SK-N-SH (cell line): ENCODE measurements around the gene MBNL2. TPM values are rescaled to one million over a fixed set of nuclear protein-coding genes. Genes with fewer than 3 reads are reported as not detected.

Source experiments
- CTCF ChIA-PET: fragments of 300-600, 350-600 bp; formaldehyde crosslinking; extraction: SDS; loops from one replicate; lab custom pipeline; 2021; lab: Yijun Ruan, JAX
- POLR2A ChIA-PET: fragments of 350-600 bp; sonication (Branson Sonifier 250); formaldehyde crosslinking; extraction: SDS; loops from one replicate; lab custom pipeline; 2020; ENCODE audit warnings: antibody characterized with exemption, inconsistent platforms; lab: Yijun Ruan, JAX
- DNase-seq: peaks from one replicate; pipeline ENCODE4 v3.0.0; 2012
- H2AFZ ChIP-seq: fragments of 200-600 bp; sonication (generic); 2 replicates; pipeline ENCODE4 v1.8.1; 2016; ENCODE audit warnings: antibody characterized with exemption, mild to moderate bottlenecking, low read depth
- H3F3A ChIP-seq: fragments of 200-600 bp; sonication (generic); replicated peaks from 2 replicates; pipeline ENCODE3; 2016; ENCODE audit warnings: antibody characterized with exemption, mild to moderate bottlenecking; ENCODE audit not compliant: insufficient read depth
- H3K27ac ChIP-seq, 2 experiments: fragments of 200-500 bp in 1 of 2; fragments of 200-600 bp in 1 of 2; sonication (Bioruptor generic) in 1 of 2; sonication (generic), shearing (Covaris generic) in 1 of 2; 2 replicates each; pipeline versions ENCODE4 v1.5.1 to v1.6.1; 2014 to 2016; ENCODE audit warnings: low read depth in 2 of 2, inconsistent platforms in 1 of 2, low read length in 1 of 2, mild to moderate bottlenecking in 1 of 2, mixed read lengths in 1 of 2
- H3K27me3 ChIP-seq: fragments of 200-600 bp; sonication (generic), shearing (Covaris generic); 2 replicates; pipeline ENCODE4 v1.6.1; 2016; ENCODE audit warnings: mixed run types; ENCODE audit not compliant: insufficient read depth
- H3K36me3 ChIP-seq, 2 experiments: fragments of 200-500 bp in 1 of 2; fragments of 200-600 bp in 1 of 2; sonication (Bioruptor generic) in 1 of 2; sonication (generic) in 1 of 2; replicated peaks in 1 of 2; 2 replicates each; pipeline versions ENCODE3 to v1.5.1; 2014 to 2016; ENCODE audit warnings: low read length in 1 of 2, mild to moderate bottlenecking in 1 of 2; ENCODE audit not compliant: insufficient read depth in 2 of 2, control insufficient read depth in 1 of 2
- H3K4me1 ChIP-seq, 2 experiments: fragments of 200-500 bp in 1 of 2; fragments of 200-600 bp in 1 of 2; sonication (Bioruptor generic) in 1 of 2; sonication (generic), shearing (Covaris generic) in 1 of 2; 2 replicates each; pipeline versions ENCODE4 v1.5.1 to v1.6.1; 2014 to 2016; ENCODE audit warnings: low read depth in 1 of 2, low read length in 1 of 2, mixed run types in 1 of 2; ENCODE audit not compliant: insufficient read depth in 2 of 2, control insufficient read depth in 1 of 2
- H3K4me2 ChIP-seq: fragments of 200-600 bp; sonication (generic), shearing (Covaris generic); 2 replicates; pipeline ENCODE4 v1.6.1; 2017; ENCODE audit warnings: mixed run types
- H3K4me3 ChIP-seq, 2 experiments: fragments of 200-500 bp in 1 of 2; fragments of 200-600 bp in 1 of 2; sonication (Bioruptor generic) in 1 of 2; sonication (generic), shearing (Covaris generic) in 1 of 2; 2 replicates each; pipeline versions ENCODE4 v1.5.1 to v1.8.1; 2014 to 2016; ENCODE audit warnings: low read depth in 2 of 2, inconsistent platforms in 1 of 2, low read length in 1 of 2, mild to moderate bottlenecking in 1 of 2, mixed read lengths in 1 of 2, moderate library complexity in 1 of 2
- H3K79me2 ChIP-seq: fragments of 200-600 bp; sonication (generic); 2 replicates; pipeline ENCODE4 v1.8.1; 2017; ENCODE audit warnings: mild to moderate bottlenecking; ENCODE audit not compliant: insufficient read depth
- H3K9ac ChIP-seq: fragments of 200-600 bp; sonication (generic); 2 replicates; pipeline ENCODE4 v1.6.1; 2017; ENCODE audit warnings: mixed run types
- H3K9me2 ChIP-seq: fragments of 200-600 bp; sonication (generic); 2 replicates; pipeline ENCODE4 v1.6.1; 2017; ENCODE audit warnings: mixed run types
- H3K9me3 ChIP-seq: fragments of 200-600 bp; sonication (generic); 2 replicates; pipeline ENCODE4 v1.6.1; 2017; ENCODE audit warnings: mixed run types, mild to moderate bottlenecking, moderate library complexity
- H4K20me1 ChIP-seq: fragments of 200-600 bp; sonication (generic); 2 replicates; pipeline ENCODE4 v1.6.1; 2017; ENCODE audit warnings: mild to moderate bottlenecking, mixed run types; ENCODE audit not compliant: insufficient read depth
- EZH2phosphoT487 ChIP-seq: fragments of 200-600 bp; sonication (generic); IDR thresholded peaks from 2 replicates; pipeline ENCODE4 v1.6.1; 2017; ENCODE audit warnings: low read depth, mixed run types, mild to moderate bottlenecking, antibody characterized with exemption, moderate library complexity, borderline replicate concordance
- FOSL2 ChIP-seq: IDR thresholded peaks from 2 replicates; pipeline ENCODE4 v1.4.0; 2012; ENCODE audit warnings: low read depth, mild to moderate bottlenecking, moderate library complexity, borderline replicate concordance
- NFIC ChIP-seq: IDR thresholded peaks from 2 replicates; pipeline ENCODE4 v1.4.0; 2012; ENCODE audit warnings: borderline replicate concordance
- RAD21 ChIP-seq: IDR thresholded peaks from 2 replicates; pipeline ENCODE4 v1.6.1; 2012; ENCODE audit warnings: mild to moderate bottlenecking, low read length
- RFX5 ChIP-seq: IDR thresholded peaks from 2 replicates; pipeline ENCODE4 v1.6.1; 2012; ENCODE audit warnings: mild to moderate bottlenecking, improper control_type of control experiment, low read length
- SIN3A ChIP-seq: IDR thresholded peaks from 2 replicates; pipeline ENCODE4 v1.6.1; 2012; ENCODE audit warnings: low read depth, mild to moderate bottlenecking, low read length, moderate library complexity, borderline replicate concordance
- SMC3 ChIP-seq: IDR thresholded peaks from 2 replicates; pipeline ENCODE4 v1.6.1; 2012; ENCODE audit warnings: low read depth, low read length, improper control_type of control experiment
- TAF1 ChIP-seq: IDR thresholded peaks from 2 replicates; pipeline ENCODE4 v1.6.1; 2012; ENCODE audit warnings: low read depth, mild to moderate bottlenecking, low read length, moderate library complexity, borderline replicate concordance
- TEAD4 ChIP-seq: IDR thresholded peaks from 2 replicates; pipeline ENCODE4 v1.4.0; 2012; ENCODE audit warnings: mild to moderate bottlenecking, borderline replicate concordance; ENCODE audit not compliant: insufficient read depth
- YY1 ChIP-seq: IDR thresholded peaks from 2 replicates; pipeline ENCODE4 v1.4.0; 2012; ENCODE audit warnings: low read depth, mild to moderate bottlenecking
- WGBS: methylation state at CpG from one replicate; pipeline ENCODE4 v1.1.6; 2017; ENCODE audit warnings: low lambda C conversion rate; 5-methylcytosine and 5-hydroxymethylcytosine counted together
- polyA plus RNA-seq, 3 experiments: library from polyadenylated mRNA; depleted of rRNA; stranded (reverse); fragments of >200 nt; gene quantifications; 2 replicates each; pipeline ENCODE4 v1.2.3, GENCODE V29; 2012
- TF ChIP-seq, protein P1 (sequence below): fragments of 200-600 bp; sonication (generic); IDR thresholded peaks from 2 replicates; pipeline ENCODE4 v1.6.1; 2017; ENCODE audit warnings: antibody characterized with exemption, mild to moderate bottlenecking, moderate library complexity
- TF ChIP-seq, protein P2 (sequence below): fragments of 150-350 bp; IDR thresholded peaks from 2 replicates; pipeline ENCODE4 v1.6.1; 2016; ENCODE audit warnings: mild to moderate bottlenecking, low read depth, low read length

Gene MBNL2
- polyA plus RNA-seq, 1 of the 3 experiments (the other 2 are of a cell fraction), result 24.5 TPM

DNA sequence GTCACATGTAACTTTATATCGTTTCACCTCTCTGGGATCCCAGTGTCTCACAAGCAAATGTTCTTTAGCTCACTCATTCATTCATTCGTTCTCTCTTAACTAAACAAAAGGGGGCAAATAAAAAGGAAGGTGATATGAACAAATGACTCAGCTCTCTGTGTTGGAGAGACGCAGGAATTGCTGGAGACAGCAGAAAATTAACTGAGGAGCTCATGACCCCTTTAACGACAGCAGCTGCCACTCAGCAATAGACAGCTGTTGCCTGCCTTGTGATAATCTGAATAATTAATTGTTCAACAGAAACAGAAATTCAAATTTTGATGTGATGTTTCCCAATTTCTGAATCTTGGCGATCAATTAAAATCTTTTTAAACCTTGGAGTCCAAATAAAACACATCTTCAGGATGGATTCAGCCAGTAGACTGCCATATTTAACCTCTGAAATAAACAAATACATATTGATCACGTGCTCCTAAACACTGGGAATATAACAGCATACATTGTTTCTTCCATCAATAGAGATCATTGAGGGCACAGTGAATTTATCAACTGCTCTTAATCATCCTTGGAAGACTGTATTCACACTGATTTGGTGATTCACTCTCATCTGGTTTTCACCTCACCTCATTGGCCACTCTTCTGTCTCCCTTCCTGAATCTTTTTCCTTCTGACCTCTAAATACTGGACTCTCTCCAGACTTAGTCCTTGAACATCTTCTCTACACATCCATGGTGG, 63.3 kb downstream of the MBNL2 start:
- 0 out of 2 replicates have a peak, but pooled peaks cover 9% of the 10 kb centered on the region for H4K20me1 ChIP-seq
- POLR2A ChIA-PET, result no interaction called here

DNA sequence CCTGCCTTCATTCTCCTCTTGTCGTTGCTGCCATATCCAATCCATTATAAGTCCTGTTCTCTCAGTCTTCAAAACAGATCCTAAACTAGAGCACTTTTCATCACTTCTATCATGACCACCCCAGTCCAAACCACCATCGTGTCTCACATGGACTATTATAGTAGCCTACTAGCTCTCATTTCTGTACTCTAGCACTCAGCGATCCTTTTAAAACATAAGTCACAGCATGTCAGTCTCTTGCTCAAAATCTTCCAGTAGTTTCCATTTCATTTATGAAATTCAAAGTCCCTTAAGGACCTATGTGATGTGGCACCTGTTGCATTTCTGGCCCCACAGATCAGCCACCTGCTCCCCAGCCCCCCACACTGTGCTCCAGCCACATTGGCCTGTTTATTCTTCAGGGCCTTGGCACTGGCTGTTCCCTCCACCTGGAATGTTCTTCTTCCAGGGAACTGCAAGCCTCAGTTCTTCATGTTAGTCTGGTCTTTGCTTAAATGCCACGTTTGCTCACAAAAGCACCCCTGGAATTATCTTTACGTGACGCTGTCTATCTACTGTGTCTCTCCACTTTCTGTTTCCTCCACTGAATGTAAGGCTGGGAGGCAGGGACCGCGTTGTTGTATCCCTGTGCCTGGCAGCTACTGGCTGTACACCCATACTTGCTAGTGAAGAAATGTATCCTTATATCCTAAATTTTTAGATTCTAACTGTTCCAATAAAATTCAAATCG, 64.3 kb downstream of the MBNL2 start:
- H3K79me2 ChIP-seq, result peaks cover 100% of the 10 kb centered on the region
- CTCF ChIA-PET, result interaction anchor here (1.6 kb wide), 1 partner anchor 22 kb away, joined by 3 read pairs; no protein-coding TSS in a partner anchor
- no peaks in the 10 kb centered on the region for H3K9me2 ChIP-seq
- H3K27ac ChIP-seq, result peak overlapping the region in 1 of 2 experiments; percentile 2; a peak in 2 of 4 replicates
- TF ChIP-seq YY1 (no peak), NFIC (no peak), FOSL2 (no peak), TAF1 (no peak), TEAD4 (no peak), RAD21 (no peak), SIN3A (no peak), RFX5 (no peak), SMC3 (no peak)
- TF ChIP-seq, protein P1, sequence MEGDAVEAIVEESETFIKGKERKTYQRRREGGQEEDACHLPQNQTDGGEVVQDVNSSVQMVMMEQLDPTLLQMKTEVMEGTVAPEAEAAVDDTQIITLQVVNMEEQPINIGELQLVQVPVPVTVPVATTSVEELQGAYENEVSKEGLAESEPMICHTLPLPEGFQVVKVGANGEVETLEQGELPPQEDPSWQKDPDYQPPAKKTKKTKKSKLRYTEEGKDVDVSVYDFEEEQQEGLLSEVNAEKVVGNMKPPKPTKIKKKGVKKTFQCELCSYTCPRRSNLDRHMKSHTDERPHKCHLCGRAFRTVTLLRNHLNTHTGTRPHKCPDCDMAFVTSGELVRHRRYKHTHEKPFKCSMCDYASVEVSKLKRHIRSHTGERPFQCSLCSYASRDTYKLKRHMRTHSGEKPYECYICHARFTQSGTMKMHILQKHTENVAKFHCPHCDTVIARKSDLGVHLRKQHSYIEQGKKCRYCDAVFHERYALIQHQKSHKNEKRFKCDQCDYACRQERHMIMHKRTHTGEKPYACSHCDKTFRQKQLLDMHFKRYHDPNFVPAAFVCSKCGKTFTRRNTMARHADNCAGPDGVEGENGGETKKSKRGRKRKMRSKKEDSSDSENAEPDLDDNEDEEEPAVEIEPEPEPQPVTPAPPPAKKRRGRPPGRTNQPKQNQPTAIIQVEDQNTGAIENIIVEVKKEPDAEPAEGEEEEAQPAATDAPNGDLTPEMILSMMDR, result no peak
- TF ChIP-seq, protein P2, sequence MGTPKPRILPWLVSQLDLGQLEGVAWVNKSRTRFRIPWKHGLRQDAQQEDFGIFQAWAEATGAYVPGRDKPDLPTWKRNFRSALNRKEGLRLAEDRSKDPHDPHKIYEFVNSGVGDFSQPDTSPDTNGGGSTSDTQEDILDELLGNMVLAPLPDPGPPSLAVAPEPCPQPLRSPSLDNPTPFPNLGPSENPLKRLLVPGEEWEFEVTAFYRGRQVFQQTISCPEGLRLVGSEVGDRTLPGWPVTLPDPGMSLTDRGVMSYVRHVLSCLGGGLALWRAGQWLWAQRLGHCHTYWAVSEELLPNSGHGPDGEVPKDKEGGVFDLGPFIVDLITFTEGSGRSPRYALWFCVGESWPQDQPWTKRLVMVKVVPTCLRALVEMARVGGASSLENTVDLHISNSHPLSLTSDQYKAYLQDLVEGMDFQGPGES, result no peak
- H2AFZ ChIP-seq, result no peak overlapping the region
- no peak overlapping the region for H3K9ac ChIP-seq
- 92% methylated on average over 9 of the region's 9 CpGs for WGBS
- H3K4me2 ChIP-seq, result no peak overlapping the region
- POLR2A ChIA-PET, result no interaction called here
- no peak overlapping the region for H3K4me3 ChIP-seq
- H3K36me3 ChIP-seq, result peaks cover 8 to 30% of the 10 kb centered on the region in 2 experiments
- H3K9me3 ChIP-seq, result no peaks in the 10 kb centered on the region
- no peaks in the 10 kb centered on the region for H3K27me3 ChIP-seq
- H4K20me1 ChIP-seq, result 0 out of 2 replicates have a peak, but pooled peaks cover 9% of the 10 kb centered on the region
- no peak for DNase-seq
- peaks cover 25% of the 10 kb centered on the region for H3F3A ChIP-seq
- peaks cover 3 to 34% of the 10 kb centered on the region in 2 experiments for H3K4me1 ChIP-seq

More for the DNA sequence above, 63.3 kb downstream of the MBNL2 start:
- H3K36me3 ChIP-seq, result peaks cover 11 to 41% of the 10 kb centered on the region in 2 experiments
- H3K9me2 ChIP-seq, result no peaks in the 10 kb centered on the region
- peaks cover 6 to 39% of the 10 kb centered on the region in 2 experiments for H3K4me1 ChIP-seq
- DNase-seq, result no peak
- H3K27ac ChIP-seq, result no peak overlapping the region
- CTCF ChIA-PET, result no interaction called here
- no peak overlapping the region for H3K4me3 ChIP-seq
- H3K9ac ChIP-seq, result no peak overlapping the region
- H3K9me3 ChIP-seq, result no peaks in the 10 kb centered on the region
- H3F3A ChIP-seq, result peaks cover 30% of the 10 kb centered on the region
- H3K79me2 ChIP-seq, result peaks cover 100% of the 10 kb centered on the region
- WGBS, result 90% methylated on average over 6 of the region's 6 CpGs
- H3K27me3 ChIP-seq, result no peaks in the 10 kb centered on the region
- TF ChIP-seq EZH2phosphoT487, result no peak
- TF ChIP-seq TAF1, result no peak
- TF ChIP-seq, protein P1, result no peak
- TF ChIP-seq FOSL2, result no peak
- TF ChIP-seq, protein P2, result no peak
- H3K4me2 ChIP-seq, result no peak overlapping the region
- H2AFZ ChIP-seq, result no peak overlapping the region
